ENCODE measurements around the gene AP1S2.
"Not testable (repeated sequence)": the region's sequence is repeated elsewhere in the genome, so short reads cannot be mapped to it uniquely, and the experiment has no call there.

AP1S2 gene

DNA sequence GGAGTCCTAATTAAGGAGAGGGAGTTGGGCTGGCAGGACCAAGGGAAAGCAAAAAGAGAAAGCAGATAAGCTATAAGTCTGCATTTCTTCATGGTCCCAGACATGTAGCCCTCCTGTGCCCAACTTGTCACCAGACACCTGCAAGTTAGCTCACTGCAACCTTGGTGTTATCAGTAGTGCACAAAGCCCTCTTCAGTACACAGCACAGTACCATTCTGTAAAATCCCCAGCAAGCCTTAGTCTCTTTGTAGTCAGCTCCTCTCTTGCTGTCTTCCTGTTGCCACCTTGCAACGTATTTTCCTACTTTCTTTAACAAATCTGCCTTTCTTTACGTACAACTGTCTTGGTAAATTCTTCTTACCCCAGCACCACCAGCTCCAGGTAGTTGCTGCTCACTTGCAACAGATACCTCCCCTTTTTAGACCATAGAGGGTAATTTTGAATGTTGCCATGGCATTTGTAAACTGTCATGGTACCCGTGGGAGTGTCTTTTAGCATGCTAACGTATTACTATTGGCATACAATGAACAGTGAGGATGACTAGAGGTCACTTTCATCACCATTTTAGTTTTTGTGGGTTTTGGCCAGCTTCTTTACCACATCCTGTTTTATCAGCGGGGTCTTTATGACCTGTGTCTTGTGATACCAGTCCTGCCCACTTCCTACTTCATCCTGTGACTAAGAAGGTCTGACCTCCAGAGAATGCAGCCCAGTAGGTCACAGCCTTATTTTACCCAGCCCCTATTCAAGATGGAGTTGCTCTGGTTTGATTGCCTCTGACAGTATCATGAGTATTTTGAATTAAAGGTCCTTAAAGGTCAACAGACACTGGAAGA is 28.3 kb upstream of the AP1S2 start:
- H3F3A ChIP-seq (ENCODE audit: insufficient read depth): no peaks in the 10 kb centered on the region
- H3K27ac ChIP-seq (ENCODE audit: low read depth, low read length): no peak overlapping the region
- no peaks in the 10 kb centered on the region for H3K9me2 ChIP-seq (replicated peaks; ENCODE audit: insufficient read depth, low read length)
- H3K4me3 ChIP-seq (ENCODE audit: insufficient read depth, low read length, poor library complexity, severe bottlenecking): no peak overlapping the region
- no peaks in the 10 kb centered on the region for H3K79me2 ChIP-seq (ENCODE audit: insufficient read depth, low read length)
- H3K9ac ChIP-seq (ENCODE audit: low read length): no peak overlapping the region
- H3K9me3 ChIP-seq (ENCODE audit: insufficient read depth, low read length): no peaks in the 10 kb centered on the region
- H2AFZ ChIP-seq (ENCODE audit: low read depth, low read length, severe bottlenecking): no peak overlapping the region
- no peak overlapping the region for H3K4me2 ChIP-seq (ENCODE audit: low read depth, low read length, poor library complexity, severe bottlenecking)
- no peaks in the 10 kb centered on the region for H4K20me1 ChIP-seq (ENCODE audit: low read depth, low read length)
- no peak for TF ChIP-seq EZH2phosphoT487 (conservative IDR thresholded peaks at IDR 0.05; ENCODE audit: low read length)
- TF ChIP-seq, protein P1, sequence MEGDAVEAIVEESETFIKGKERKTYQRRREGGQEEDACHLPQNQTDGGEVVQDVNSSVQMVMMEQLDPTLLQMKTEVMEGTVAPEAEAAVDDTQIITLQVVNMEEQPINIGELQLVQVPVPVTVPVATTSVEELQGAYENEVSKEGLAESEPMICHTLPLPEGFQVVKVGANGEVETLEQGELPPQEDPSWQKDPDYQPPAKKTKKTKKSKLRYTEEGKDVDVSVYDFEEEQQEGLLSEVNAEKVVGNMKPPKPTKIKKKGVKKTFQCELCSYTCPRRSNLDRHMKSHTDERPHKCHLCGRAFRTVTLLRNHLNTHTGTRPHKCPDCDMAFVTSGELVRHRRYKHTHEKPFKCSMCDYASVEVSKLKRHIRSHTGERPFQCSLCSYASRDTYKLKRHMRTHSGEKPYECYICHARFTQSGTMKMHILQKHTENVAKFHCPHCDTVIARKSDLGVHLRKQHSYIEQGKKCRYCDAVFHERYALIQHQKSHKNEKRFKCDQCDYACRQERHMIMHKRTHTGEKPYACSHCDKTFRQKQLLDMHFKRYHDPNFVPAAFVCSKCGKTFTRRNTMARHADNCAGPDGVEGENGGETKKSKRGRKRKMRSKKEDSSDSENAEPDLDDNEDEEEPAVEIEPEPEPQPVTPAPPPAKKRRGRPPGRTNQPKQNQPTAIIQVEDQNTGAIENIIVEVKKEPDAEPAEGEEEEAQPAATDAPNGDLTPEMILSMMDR (IDR thresholded peaks at IDR 0.05; ENCODE audit: insufficient read depth, low read length, poor library complexity, severe bottlenecking): no peak
- H3K36me3 ChIP-seq (ENCODE audit: low read length): no peaks in the 10 kb centered on the region
- H3K27me3 ChIP-seq (ENCODE audit: low read length): no peaks in the 10 kb centered on the region

DNA sequence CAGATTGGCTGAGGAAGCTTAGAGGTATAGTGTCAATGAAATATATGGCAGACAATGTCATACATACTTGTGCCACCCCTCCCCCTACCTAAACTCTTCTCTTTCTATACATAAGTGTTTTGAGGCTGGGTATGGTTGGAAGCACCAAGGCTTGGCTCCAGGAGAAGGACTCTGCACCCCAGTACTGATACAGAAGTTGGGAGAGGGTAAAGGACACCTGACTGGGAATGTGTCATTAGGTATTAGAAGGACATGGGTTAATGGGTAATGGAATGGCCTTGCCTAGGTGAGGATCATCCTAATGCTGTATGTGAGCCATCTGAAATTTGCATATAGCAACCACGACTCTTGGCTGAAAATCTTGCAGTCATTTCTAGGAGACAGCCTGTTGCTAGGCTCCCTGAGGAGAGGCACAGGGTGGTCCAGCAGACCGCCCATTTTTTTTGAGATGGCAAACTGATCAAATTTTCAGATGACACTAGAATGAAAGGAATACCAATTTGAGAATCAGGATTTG is 26.8 kb upstream of the AP1S2 start:
- no peaks in the 10 kb centered on the region for H3K36me3 ChIP-seq (ENCODE audit: low read length)
- no peaks in the 10 kb centered on the region for H3K9me3 ChIP-seq (ENCODE audit: insufficient read depth, low read length)
- H2AFZ ChIP-seq (ENCODE audit: low read depth, low read length, severe bottlenecking): no peak overlapping the region
- H3K9me2 ChIP-seq (replicated peaks; ENCODE audit: insufficient read depth, low read length): no peaks in the 10 kb centered on the region
- no peaks in the 10 kb centered on the region for H3K27me3 ChIP-seq (ENCODE audit: low read length)
- H3F3A ChIP-seq (ENCODE audit: insufficient read depth): no peaks in the 10 kb centered on the region
- H3K4me2 ChIP-seq (ENCODE audit: low read depth, low read length, poor library complexity, severe bottlenecking): no peak overlapping the region
- no peak overlapping the region for H3K4me3 ChIP-seq (ENCODE audit: insufficient read depth, low read length, poor library complexity, severe bottlenecking)
- H3K9ac ChIP-seq (ENCODE audit: low read length): no peak overlapping the region
- H3K27ac ChIP-seq (ENCODE audit: low read depth, low read length): no peak overlapping the region
- no peaks in the 10 kb centered on the region for H4K20me1 ChIP-seq (ENCODE audit: low read depth, low read length)
- no peaks in the 10 kb centered on the region for H3K79me2 ChIP-seq (ENCODE audit: insufficient read depth, low read length)
- TF ChIP-seq EZH2phosphoT487 (conservative IDR thresholded peaks at IDR 0.05; ENCODE audit: low read length): no peak
- TF ChIP-seq, protein P1 (IDR thresholded peaks at IDR 0.05; ENCODE audit: insufficient read depth, low read length, poor library complexity, severe bottlenecking): no peak

DNA sequence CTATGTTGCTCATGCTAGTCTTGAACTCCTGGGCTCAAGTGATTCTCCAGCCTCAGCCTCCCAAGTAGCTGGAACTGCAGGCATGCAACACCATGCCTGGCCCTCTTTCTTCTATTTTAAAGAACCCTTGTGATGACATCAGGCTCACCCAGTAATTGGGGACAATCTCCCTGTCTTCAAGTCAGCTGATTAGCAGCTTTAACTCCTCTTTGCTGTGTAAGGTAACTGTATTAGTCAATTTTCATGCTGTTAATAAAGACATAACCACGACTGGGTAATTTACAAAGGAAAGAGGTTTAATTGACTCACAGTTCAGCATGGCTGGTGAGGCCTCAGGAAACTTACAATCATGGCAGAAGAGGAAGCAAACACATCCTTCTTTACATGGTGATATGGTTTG is 23.3 kb upstream of the AP1S2 start:
- H3K36me3 ChIP-seq (ENCODE audit: low read length); H3K9ac ChIP-seq (ENCODE audit: low read length); H4K20me1 ChIP-seq (ENCODE audit: low read depth, low read length); H3K4me3 ChIP-seq (ENCODE audit: insufficient read depth, low read length, poor library complexity, severe bottlenecking); H2AFZ ChIP-seq (ENCODE audit: low read depth, low read length, severe bottlenecking); H3K9me2 ChIP-seq (replicated peaks; ENCODE audit: insufficient read depth, low read length); H3K4me2 ChIP-seq (ENCODE audit: low read depth, low read length, poor library complexity, severe bottlenecking); H3K27me3 ChIP-seq (ENCODE audit: low read length); H3F3A ChIP-seq (ENCODE audit: insufficient read depth); H3K9me3 ChIP-seq (ENCODE audit: insufficient read depth, low read length); H3K79me2 ChIP-seq (ENCODE audit: insufficient read depth, low read length); H3K27ac ChIP-seq (ENCODE audit: low read depth, low read length): not testable (repeated sequence)

DNA sequence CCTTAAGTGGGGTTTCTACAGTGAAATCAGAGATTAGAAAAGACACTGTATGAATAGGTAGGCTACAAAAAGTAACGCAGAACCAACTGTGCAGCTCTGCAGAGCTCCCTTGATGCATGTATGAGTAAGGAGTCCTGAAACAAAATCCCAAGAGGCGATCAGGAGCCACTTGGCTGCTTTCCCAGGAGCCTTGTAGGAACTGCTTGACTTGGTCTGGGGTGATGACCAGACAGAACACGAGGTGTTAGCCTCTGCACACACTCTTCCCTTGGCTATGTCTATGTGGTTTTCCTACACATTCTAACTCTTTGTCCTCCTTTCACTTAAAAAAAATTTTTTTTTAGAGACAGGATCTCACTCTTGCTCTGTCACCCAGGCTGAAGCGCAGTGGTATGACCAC is 22.8 kb upstream of the AP1S2 start:
- no peaks in the 10 kb centered on the region for H3K27me3 ChIP-seq (ENCODE audit: low read length)
- H3K4me2 ChIP-seq (ENCODE audit: low read depth, low read length, poor library complexity, severe bottlenecking): no peak overlapping the region
- no peaks in the 10 kb centered on the region for H3F3A ChIP-seq (ENCODE audit: insufficient read depth)
- no peak overlapping the region for H2AFZ ChIP-seq (ENCODE audit: low read depth, low read length, severe bottlenecking)
- no peak overlapping the region for H3K9ac ChIP-seq (ENCODE audit: low read length)
- no peaks in the 10 kb centered on the region for H3K9me2 ChIP-seq (replicated peaks; ENCODE audit: insufficient read depth, low read length)
- H3K27ac ChIP-seq (ENCODE audit: low read depth, low read length): no peak overlapping the region
- H4K20me1 ChIP-seq (ENCODE audit: low read depth, low read length): no peaks in the 10 kb centered on the region
- H3K9me3 ChIP-seq (ENCODE audit: insufficient read depth, low read length): no peaks in the 10 kb centered on the region
- no peaks in the 10 kb centered on the region for H3K79me2 ChIP-seq (ENCODE audit: insufficient read depth, low read length)
- TF ChIP-seq, protein P1 (IDR thresholded peaks at IDR 0.05; ENCODE audit: insufficient read depth, low read length, poor library complexity, severe bottlenecking): no peak
- no peak for TF ChIP-seq EZH2phosphoT487 (conservative IDR thresholded peaks at IDR 0.05; ENCODE audit: low read length)
- H3K36me3 ChIP-seq (ENCODE audit: low read length): no peaks in the 10 kb centered on the region
- no peak overlapping the region for H3K4me3 ChIP-seq (ENCODE audit: insufficient read depth, low read length, poor library complexity, severe bottlenecking)
